ENCODE measurements around the gene NTM. TPM values are rescaled to one million over a fixed set of nuclear protein-coding genes. Genes with fewer than 3 reads are reported as not detected.

The NTM gene
- total RNA-seq, 1 experiment from 2014 or later: 16.4 TPM

DNA sequence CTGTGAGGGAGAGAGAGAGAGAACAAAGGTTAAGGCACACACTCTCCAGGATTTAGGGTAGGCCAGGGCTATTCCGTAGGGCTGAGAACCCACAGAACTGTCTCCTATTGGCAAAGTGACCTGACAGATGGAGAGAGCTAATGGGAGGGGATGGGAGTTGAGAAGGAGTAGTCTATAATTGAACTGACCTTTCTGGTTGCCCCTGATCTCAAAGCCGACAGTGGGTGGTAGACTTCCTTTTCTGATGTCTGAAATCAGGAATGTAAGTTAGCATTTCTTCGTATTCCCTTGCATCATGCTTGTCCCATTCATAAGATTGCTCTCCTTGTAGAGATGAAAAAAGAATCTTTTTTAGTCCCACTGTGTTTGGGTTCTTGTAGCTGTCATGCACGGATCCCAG lies 210.1 kb downstream of the NTM start:
- no peak for DNase-seq (ENCODE audit: low spot score)

More for the DNA sequence above, 210.1 kb downstream of the NTM start:
- H3K9me3 Mint-ChIP-seq: no peaks in the 10 kb centered on the region
- no peak for ATAC-seq
- no peaks in the 10 kb centered on the region for H3K27me3 Mint-ChIP-seq (ENCODE audit: low read depth)
- H3K4me3 Mint-ChIP-seq: no peak overlapping the region
- CTCF ChIA-PET: interaction anchor here (0.8 to 5.3 kb wide), 43 partner anchors 9 to 664 kb away, joined by 3 to 114 read pairs (median 4); partner anchors contain the start of gene SNX19
- no peak overlapping the region for H3K27ac Mint-ChIP-seq
- H3K4me1 Mint-ChIP-seq: peaks cover 45% of the 10 kb centered on the region
- H3K36me3 Mint-ChIP-seq: no peaks in the 10 kb centered on the region
- POLR2A ChIA-PET: interaction anchor here (1.1 to 1.3 kb wide), 2 partner anchors 94 to 516 kb away, joined by 3 read pairs; no protein-coding TSS in a partner anchor
- TF ChIP-seq, protein P1, sequence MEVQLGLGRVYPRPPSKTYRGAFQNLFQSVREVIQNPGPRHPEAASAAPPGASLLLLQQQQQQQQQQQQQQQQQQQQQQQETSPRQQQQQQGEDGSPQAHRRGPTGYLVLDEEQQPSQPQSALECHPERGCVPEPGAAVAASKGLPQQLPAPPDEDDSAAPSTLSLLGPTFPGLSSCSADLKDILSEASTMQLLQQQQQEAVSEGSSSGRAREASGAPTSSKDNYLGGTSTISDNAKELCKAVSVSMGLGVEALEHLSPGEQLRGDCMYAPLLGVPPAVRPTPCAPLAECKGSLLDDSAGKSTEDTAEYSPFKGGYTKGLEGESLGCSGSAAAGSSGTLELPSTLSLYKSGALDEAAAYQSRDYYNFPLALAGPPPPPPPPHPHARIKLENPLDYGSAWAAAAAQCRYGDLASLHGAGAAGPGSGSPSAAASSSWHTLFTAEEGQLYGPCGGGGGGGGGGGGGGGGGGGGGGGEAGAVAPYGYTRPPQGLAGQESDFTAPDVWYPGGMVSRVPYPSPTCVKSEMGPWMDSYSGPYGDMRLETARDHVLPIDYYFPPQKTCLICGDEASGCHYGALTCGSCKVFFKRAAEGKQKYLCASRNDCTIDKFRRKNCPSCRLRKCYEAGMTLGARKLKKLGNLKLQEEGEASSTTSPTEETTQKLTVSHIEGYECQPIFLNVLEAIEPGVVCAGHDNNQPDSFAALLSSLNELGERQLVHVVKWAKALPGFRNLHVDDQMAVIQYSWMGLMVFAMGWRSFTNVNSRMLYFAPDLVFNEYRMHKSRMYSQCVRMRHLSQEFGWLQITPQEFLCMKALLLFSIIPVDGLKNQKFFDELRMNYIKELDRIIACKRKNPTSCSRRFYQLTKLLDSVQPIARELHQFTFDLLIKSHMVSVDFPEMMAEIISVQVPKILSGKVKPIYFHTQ (CRISPR knock-in tag; IDR thresholded peaks at IDR 0.05): no peak
- no peak for TF ChIP-seq CREB1 (CRISPR knock-in tag; IDR thresholded peaks at IDR 0.05)
- no peak for TF ChIP-seq GTF2I (CRISPR knock-in tag; conservative IDR thresholded peaks at IDR 0.05)
- TF ChIP-seq, protein P2, sequence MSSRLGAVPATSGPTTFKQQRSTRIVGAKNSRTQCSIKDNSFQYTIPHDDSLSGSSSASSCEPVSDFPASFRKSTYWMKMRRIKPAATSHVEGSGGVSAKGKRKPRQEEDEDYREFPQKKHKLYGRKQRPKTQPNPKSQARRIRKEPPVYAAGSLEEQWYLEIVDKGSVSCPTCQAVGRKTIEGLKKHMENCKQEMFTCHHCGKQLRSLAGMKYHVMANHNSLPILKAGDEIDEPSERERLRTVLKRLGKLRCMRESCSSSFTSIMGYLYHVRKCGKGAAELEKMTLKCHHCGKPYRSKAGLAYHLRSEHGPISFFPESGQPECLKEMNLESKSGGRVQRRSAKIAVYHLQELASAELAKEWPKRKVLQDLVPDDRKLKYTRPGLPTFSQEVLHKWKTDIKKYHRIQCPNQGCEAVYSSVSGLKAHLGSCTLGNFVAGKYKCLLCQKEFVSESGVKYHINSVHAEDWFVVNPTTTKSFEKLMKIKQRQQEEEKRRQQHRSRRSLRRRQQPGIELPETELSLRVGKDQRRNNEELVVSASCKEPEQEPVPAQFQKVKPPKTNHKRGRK (CRISPR knock-in tag; IDR thresholded peaks at IDR 0.05; ENCODE audit: borderline replicate concordance): no peak
- no peak for TF ChIP-seq PRRX2 (CRISPR knock-in tag; IDR thresholded peaks at IDR 0.05)
- TF ChIP-seq, protein P3, sequence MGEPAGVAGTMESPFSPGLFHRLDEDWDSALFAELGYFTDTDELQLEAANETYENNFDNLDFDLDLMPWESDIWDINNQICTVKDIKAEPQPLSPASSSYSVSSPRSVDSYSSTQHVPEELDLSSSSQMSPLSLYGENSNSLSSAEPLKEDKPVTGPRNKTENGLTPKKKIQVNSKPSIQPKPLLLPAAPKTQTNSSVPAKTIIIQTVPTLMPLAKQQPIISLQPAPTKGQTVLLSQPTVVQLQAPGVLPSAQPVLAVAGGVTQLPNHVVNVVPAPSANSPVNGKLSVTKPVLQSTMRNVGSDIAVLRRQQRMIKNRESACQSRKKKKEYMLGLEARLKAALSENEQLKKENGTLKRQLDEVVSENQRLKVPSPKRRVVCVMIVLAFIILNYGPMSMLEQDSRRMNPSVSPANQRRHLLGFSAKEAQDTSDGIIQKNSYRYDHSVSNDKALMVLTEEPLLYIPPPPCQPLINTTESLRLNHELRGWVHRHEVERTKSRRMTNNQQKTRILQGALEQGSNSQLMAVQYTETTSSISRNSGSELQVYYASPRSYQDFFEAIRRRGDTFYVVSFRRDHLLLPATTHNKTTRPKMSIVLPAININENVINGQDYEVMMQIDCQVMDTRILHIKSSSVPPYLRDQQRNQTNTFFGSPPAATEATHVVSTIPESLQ (CRISPR knock-in tag; IDR thresholded peaks at IDR 0.05): no peak
- TF ChIP-seq, protein P4, sequence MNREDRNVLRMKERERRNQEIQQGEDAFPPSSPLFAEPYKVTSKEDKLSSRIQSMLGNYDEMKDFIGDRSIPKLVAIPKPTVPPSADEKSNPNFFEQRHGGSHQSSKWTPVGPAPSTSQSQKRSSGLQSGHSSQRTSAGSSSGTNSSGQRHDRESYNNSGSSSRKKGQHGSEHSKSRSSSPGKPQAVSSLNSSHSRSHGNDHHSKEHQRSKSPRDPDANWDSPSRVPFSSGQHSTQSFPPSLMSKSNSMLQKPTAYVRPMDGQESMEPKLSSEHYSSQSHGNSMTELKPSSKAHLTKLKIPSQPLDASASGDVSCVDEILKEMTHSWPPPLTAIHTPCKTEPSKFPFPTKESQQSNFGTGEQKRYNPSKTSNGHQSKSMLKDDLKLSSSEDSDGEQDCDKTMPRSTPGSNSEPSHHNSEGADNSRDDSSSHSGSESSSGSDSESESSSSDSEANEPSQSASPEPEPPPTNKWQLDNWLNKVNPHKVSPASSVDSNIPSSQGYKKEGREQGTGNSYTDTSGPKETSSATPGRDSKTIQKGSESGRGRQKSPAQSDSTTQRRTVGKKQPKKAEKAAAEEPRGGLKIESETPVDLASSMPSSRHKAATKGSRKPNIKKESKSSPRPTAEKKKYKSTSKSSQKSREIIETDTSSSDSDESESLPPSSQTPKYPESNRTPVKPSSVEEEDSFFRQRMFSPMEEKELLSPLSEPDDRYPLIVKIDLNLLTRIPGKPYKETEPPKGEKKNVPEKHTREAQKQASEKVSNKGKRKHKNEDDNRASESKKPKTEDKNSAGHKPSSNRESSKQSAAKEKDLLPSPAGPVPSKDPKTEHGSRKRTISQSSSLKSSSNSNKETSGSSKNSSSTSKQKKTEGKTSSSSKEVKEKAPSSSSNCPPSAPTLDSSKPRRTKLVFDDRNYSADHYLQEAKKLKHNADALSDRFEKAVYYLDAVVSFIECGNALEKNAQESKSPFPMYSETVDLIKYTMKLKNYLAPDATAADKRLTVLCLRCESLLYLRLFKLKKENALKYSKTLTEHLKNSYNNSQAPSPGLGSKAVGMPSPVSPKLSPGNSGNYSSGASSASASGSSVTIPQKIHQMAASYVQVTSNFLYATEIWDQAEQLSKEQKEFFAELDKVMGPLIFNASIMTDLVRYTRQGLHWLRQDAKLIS (CRISPR knock-in tag; IDR thresholded peaks at IDR 0.05; ENCODE audit: borderline replicate concordance): no peak
- TF ChIP-seq, protein P5, sequence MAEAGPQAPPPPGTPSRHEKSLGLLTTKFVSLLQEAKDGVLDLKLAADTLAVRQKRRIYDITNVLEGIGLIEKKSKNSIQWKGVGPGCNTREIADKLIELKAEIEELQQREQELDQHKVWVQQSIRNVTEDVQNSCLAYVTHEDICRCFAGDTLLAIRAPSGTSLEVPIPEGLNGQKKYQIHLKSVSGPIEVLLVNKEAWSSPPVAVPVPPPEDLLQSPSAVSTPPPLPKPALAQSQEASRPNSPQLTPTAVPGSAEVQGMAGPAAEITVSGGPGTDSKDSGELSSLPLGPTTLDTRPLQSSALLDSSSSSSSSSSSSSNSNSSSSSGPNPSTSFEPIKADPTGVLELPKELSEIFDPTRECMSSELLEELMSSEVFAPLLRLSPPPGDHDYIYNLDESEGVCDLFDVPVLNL (CRISPR knock-in tag; IDR thresholded peaks at IDR 0.05; ENCODE audit: borderline replicate concordance, low read depth): no peak
- TF ChIP-seq, protein P6, sequence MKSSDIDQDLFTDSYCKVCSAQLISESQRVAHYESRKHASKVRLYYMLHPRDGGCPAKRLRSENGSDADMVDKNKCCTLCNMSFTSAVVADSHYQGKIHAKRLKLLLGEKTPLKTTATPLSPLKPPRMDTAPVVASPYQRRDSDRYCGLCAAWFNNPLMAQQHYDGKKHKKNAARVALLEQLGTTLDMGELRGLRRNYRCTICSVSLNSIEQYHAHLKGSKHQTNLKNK (CRISPR knock-in tag; IDR thresholded peaks at IDR 0.05): no peak
- TF ChIP-seq, protein P7, sequence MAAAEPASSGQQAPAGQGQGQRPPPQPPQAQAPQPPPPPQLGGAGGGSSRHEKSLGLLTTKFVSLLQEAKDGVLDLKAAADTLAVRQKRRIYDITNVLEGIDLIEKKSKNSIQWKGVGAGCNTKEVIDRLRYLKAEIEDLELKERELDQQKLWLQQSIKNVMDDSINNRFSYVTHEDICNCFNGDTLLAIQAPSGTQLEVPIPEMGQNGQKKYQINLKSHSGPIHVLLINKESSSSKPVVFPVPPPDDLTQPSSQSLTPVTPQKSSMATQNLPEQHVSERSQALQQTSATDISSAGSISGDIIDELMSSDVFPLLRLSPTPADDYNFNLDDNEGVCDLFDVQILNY (CRISPR knock-in tag; IDR thresholded peaks at IDR 0.05): no peak
- TF ChIP-seq, protein P8, sequence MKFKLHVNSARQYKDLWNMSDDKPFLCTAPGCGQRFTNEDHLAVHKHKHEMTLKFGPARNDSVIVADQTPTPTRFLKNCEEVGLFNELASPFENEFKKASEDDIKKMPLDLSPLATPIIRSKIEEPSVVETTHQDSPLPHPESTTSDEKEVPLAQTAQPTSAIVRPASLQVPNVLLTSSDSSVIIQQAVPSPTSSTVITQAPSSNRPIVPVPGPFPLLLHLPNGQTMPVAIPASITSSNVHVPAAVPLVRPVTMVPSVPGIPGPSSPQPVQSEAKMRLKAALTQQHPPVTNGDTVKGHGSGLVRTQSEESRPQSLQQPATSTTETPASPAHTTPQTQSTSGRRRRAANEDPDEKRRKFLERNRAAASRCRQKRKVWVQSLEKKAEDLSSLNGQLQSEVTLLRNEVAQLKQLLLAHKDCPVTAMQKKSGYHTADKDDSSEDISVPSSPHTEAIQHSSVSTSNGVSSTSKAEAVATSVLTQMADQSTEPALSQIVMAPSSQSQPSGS (CRISPR knock-in tag; IDR thresholded peaks at IDR 0.05; ENCODE audit: borderline replicate concordance, low read depth): no peak
- TF ChIP-seq ATF1 (CRISPR knock-in tag; IDR thresholded peaks at IDR 0.05): no peak
